Liver (tissue), 10 donors: Measurements from ENCODE around the gene IP6K2. TPM values are rescaled to one million over a fixed set of nuclear protein-coding genes. Genes with fewer than 3 reads are reported as not detected.

ENCODE experiments used
- DNase-seq: peaks from one replicate; pipeline ENCODE4 v3.0.0-alpha.2; 2017; ENCODE audit warnings: low spot score
- H3K27ac ChIP-seq, 2 donors: one replicate each; pipeline ENCODE4 v1.7.0; 2013; ENCODE audit warnings: inconsistent platforms in 2 of 2, low read length in 2 of 2, control low read depth in 1 of 2, low read depth in 1 of 2, mild to moderate bottlenecking in 1 of 2
- H3K27me3 ChIP-seq, 4 donors: one replicate each; pipeline versions ENCODE4 v1.6.1 to v1.7.0; 2013; ENCODE audit warnings: low read length in 3 of 4, inconsistent platforms in 1 of 4, mild to moderate bottlenecking in 1 of 4, moderate library complexity in 1 of 4; ENCODE audit not compliant: control insufficient read depth in 4 of 4, insufficient read depth in 4 of 4
- H3K36me3 ChIP-seq, 4 donors: one replicate each; pipeline versions ENCODE4 v1.6.1 to v1.7.0; 2013; ENCODE audit warnings: low read length in 3 of 4, mild to moderate bottlenecking in 3 of 4, low read depth in 1 of 4, moderate library complexity in 1 of 4; ENCODE audit not compliant: control insufficient read depth in 4 of 4, insufficient read depth in 3 of 4
- H3K4me1 ChIP-seq, 4 donors: one replicate each; pipeline versions ENCODE4 v1.6.1 to v1.7.0; 2013; ENCODE audit warnings: low read length in 3 of 4, mild to moderate bottlenecking in 3 of 4, moderate library complexity in 1 of 4; ENCODE audit not compliant: control insufficient read depth in 4 of 4, insufficient read depth in 4 of 4
- H3K4me3 ChIP-seq, 3 donors: one replicate each; pipeline versions ENCODE4 v1.6.1 to v1.7.0; 2013; ENCODE audit warnings: low read length in 3 of 3, control low read depth in 1 of 3, low read depth in 1 of 3, mild to moderate bottlenecking in 1 of 3
- H3K9ac ChIP-seq, 2 donors: one replicate each; pipeline ENCODE4 v1.7.0; 2013; ENCODE audit warnings: low read length in 2 of 2, mild to moderate bottlenecking in 2 of 2, moderate library complexity in 2 of 2, control low read depth in 1 of 2, low read depth in 1 of 2
- H3K9me3 ChIP-seq, 4 donors: one replicate each; pipeline versions ENCODE4 v1.6.1 to v1.7.0; 2013; ENCODE audit warnings: low read length in 3 of 4; ENCODE audit not compliant: control insufficient read depth in 4 of 4
- ATF3 ChIP-seq: IDR thresholded peaks from 2 replicates; pipeline ENCODE4 v1.6.1; 2016; ENCODE audit warnings: antibody characterized with exemption
- CTCF ChIP-seq: fragments of 150-350 bp; IDR thresholded peaks from 2 replicates; pipeline ENCODE4 v1.5.1; 2017; ENCODE audit warnings: improper control_type of control experiment, low read depth, low read length; ENCODE audit not compliant: missing input control
- EGR1 ChIP-seq, 2 donors: IDR thresholded peaks; 2 replicates each; pipeline ENCODE4 v1.6.1; 2016 to 2018; ENCODE audit warnings: antibody characterized with exemption in 2 of 2, low read depth in 2 of 2
- FOXA1 ChIP-seq: IDR thresholded peaks from 2 replicates; pipeline ENCODE4 v1.6.1; 2016; ENCODE audit warnings: antibody characterized with exemption
- FOXA2 ChIP-seq: IDR thresholded peaks from 2 replicates; pipeline ENCODE4 v1.6.1; 2016; ENCODE audit warnings: antibody characterized with exemption
- GABPA ChIP-seq, 2 donors: IDR thresholded peaks in 1 of 2; conservative IDR thresholded peaks in 1 of 2; 2 replicates each; pipeline ENCODE4 v1.6.1; 2016; ENCODE audit warnings: antibody characterized with exemption in 2 of 2, mild to moderate bottlenecking in 1 of 2, moderate library complexity in 1 of 2
- HNF4A ChIP-seq, 2 donors: conservative IDR thresholded peaks; 2 replicates each; pipeline ENCODE4 v1.6.1; 2016; ENCODE audit warnings: antibody characterized with exemption in 2 of 2, mild to moderate bottlenecking in 2 of 2
- HNF4G ChIP-seq: IDR thresholded peaks from 2 replicates; pipeline ENCODE4 v1.6.1; 2016; ENCODE audit warnings: antibody characterized with exemption
- JUND ChIP-seq, 2 donors: IDR thresholded peaks; 2 replicates each; pipeline ENCODE4 v1.6.1; 2016; ENCODE audit warnings: antibody characterized with exemption in 2 of 2
- MAX ChIP-seq: IDR thresholded peaks from 2 replicates; pipeline ENCODE4 v1.6.1; 2016; ENCODE audit warnings: antibody characterized with exemption
- NR2F2 ChIP-seq: IDR thresholded peaks from 2 replicates; pipeline ENCODE4 v1.6.1; 2016; ENCODE audit warnings: antibody characterized with exemption
- RAD21 ChIP-seq, 2 donors: IDR thresholded peaks; 2 replicates each; pipeline ENCODE4 v1.6.1; 2016; ENCODE audit warnings: antibody characterized with exemption in 2 of 2, mild to moderate bottlenecking in 2 of 2
- REST ChIP-seq: IDR thresholded peaks from 2 replicates; pipeline ENCODE4 v1.6.1; 2016; ENCODE audit warnings: antibody characterized with exemption, mild to moderate bottlenecking
- RXRA ChIP-seq, 2 donors: IDR thresholded peaks; 2 replicates each; pipeline ENCODE4 v1.6.1; 2017 to 2018; ENCODE audit warnings: antibody characterized with exemption in 2 of 2, mild to moderate bottlenecking in 1 of 2
- SP1 ChIP-seq: IDR thresholded peaks from 2 replicates; pipeline ENCODE4 v1.6.1; 2018; ENCODE audit warnings: antibody characterized with exemption, mild to moderate bottlenecking
- TAF1 ChIP-seq: conservative IDR thresholded peaks from 2 replicates; pipeline ENCODE4 v1.6.1; 2016; ENCODE audit warnings: antibody characterized with exemption, mild to moderate bottlenecking
- YY1 ChIP-seq: IDR thresholded peaks from 2 replicates; pipeline ENCODE4 v1.6.1; 2016; ENCODE audit warnings: antibody characterized with exemption, mild to moderate bottlenecking
- ZBTB33 ChIP-seq: IDR thresholded peaks from 2 replicates; pipeline ENCODE4 v1.6.1; 2016; ENCODE audit warnings: antibody characterized with exemption
- WGBS: extraction: QIAGEN DNeasy Blood & Tissue Kit; methylation state at CpG from one replicate; pipeline ENCODE4 v1.1.7; 2013; 5-methylcytosine and 5-hydroxymethylcytosine counted together
- polyA plus RNA-seq, 2 donors: library from polyadenylated mRNA; stranded (reverse) in 1 of 2; unstranded in 1 of 2; fragments of 200-250 nt in 1 of 2; fragments of >200 nt in 1 of 2; fragmentation: Nextera tagmentation in 1 of 2; extraction: Ambion mirVana in 1 of 2; gene quantifications; one replicate each; pipeline versions ENCODE4 v1.2.1 to v1.2.3, GENCODE V29; 2013 to 2015
- small RNA-seq: library from RNA; depleted of rRNA; stranded (forward); fragments of <200 nt; gene quantifications from one replicate; pipeline ENCODE3, GENCODE V24; 2014
- total RNA-seq, 2 donors: library from RNA; depleted of rRNA; stranded (reverse); fragments of >200 nt; gene quantifications; one replicate each; pipeline ENCODE4 v1.2.3, GENCODE V29; 2014
- donor health status: healthy.
- donor health status: healthy.
- donor health status: healthy.
- donor health status: healthy.
- donor health status: healthy.

Gene IP6K2
- total and polyA plus RNA-seq, 4 donors: 21.8 to 37.6 (median 24.3) TPM

- no peak overlapping the region for H3K4me3 ChIP-seq
- H3K4me1 ChIP-seq: peaks cover 0 to 14% (median 7%) of the 10 kb centered on the region in 4 donors
- H3K9me3 ChIP-seq: no peaks in the 10 kb centered on the region
- TF ChIP-seq GABPA (IDR thresholded peaks at IDR 0.05 in 1 of 2, conservative IDR thresholded peaks at IDR 0.05 in 1 of 2) (no peak), MAX (no peak), REST (no peak), ATF3 (no peak), RAD21 (IDR thresholded peaks at IDR 0.05) (no peak), RXRA (IDR thresholded peaks at IDR 0.05) (no peak), SP1 (no peak), ZBTB33 (no peak), CTCF (no peak), FOXA1 (no peak), HNF4G (no peak), JUND (IDR thresholded peaks at IDR 0.05) (no peak), HNF4A (conservative IDR thresholded peaks at IDR 0.05) (no peak), FOXA2 (no peak), TAF1 (no peak), NR2F2 (no peak), YY1 (no peak), EGR1 (IDR thresholded peaks at IDR 0.05; ENCODE audit: low read depth in 2 of 2) (no peak)
- H3K9ac ChIP-seq: no peak overlapping the region
- 95% methylated on average over 38 of the region's 38 CpGs for WGBS
- H3K27me3 ChIP-seq: no peaks in the 10 kb centered on the region
- H3K27ac ChIP-seq: no peak overlapping the region
- no peaks in the 10 kb centered on the region for H3K36me3 ChIP-seq
- no peak for DNase-seq
Observed at GRCh38 chr3:48639944-48640606, 76.9 kb downstream of the IP6K2 start.

Small RNA genes within 50 kb of the gene (small RNA-seq; reads per million reads assigned to genes)
- gene AC141002.1: not detected

Other genes with a start within 250 kb of the IP6K2 start
- 10 to 100 TPM; 40.7 to 50.3 TPM for gene SHISA5, start 213.0 kb downstream of the IP6K2 start, total RNA-seq
- gene SHISA5, start 213.0 kb downstream of the IP6K2 start, polyA plus RNA-seq: 100 to 1,000 TPM; 101 to 104 TPM
- 1 to 10 TPM; 2.7 to 5.3 TPM for gene PFKFB4, start 160.4 kb downstream of the IP6K2 start, total RNA-seq
- under 1 TPM; 0.46 to 0.78 TPM for gene PFKFB4, start 160.4 kb downstream of the IP6K2 start, polyA plus RNA-seq
- under 1 TPM in 1 of 2 donors, not detected in 1; 0.08 TPM for gene UCN2, start 153.4 kb downstream of the IP6K2 start, total RNA-seq
- gene UCN2, start 153.4 kb downstream of the IP6K2 start, polyA plus RNA-seq: not detected
- under 1 TPM; 0.37 to 0.84 TPM for gene COL7A1, start 121.9 kb downstream of the IP6K2 start, total RNA-seq
- under 1 TPM; 0.24 to 0.43 TPM for gene COL7A1, start 121.9 kb downstream of the IP6K2 start, polyA plus RNA-seq
- gene UQCRC1, start 107.6 kb downstream of the IP6K2 start, total RNA-seq: 100 to 1,000 TPM; 153 to 373 TPM
- gene UQCRC1, start 107.6 kb downstream of the IP6K2 start, polyA plus RNA-seq: 100 to 1,000 TPM; 275 to 304 TPM
- not detected for gene TMEM89, start 95.5 kb downstream of the IP6K2 start, total RNA-seq
- not detected for gene TMEM89, start 95.5 kb downstream of the IP6K2 start, polyA plus RNA-seq
- gene SLC26A6, start 81.8 kb downstream of the IP6K2 start, total RNA-seq: 10 to 100 TPM in 1 of 2 donors, 1 to 10 TPM in 1; 7.5 to 13.1 TPM
- 1 to 10 TPM; 4.4 to 5.1 TPM for gene SLC26A6, start 81.8 kb downstream of the IP6K2 start, polyA plus RNA-seq
- under 1 TPM; 0.33 to 0.37 TPM for gene CELSR3, start 54.3 kb downstream of the IP6K2 start, total RNA-seq
- under 1 TPM; 0.16 to 0.18 TPM for gene CELSR3, start 54.3 kb downstream of the IP6K2 start, polyA plus RNA-seq
- 10 to 100 TPM in 1 of 2 donors, 1 to 10 TPM in 1; 5.9 to 12.9 TPM for gene NCKIPSD, start 31.3 kb downstream of the IP6K2 start, total RNA-seq
- gene NCKIPSD, start 31.3 kb downstream of the IP6K2 start, polyA plus RNA-seq: 10 to 100 TPM in 1 of 2 donors, 1 to 10 TPM in 1; 7.4 to 10.0 TPM
- gene PRKAR2A, start 130.7 kb upstream of the IP6K2 start, total RNA-seq: 10 to 100 TPM; 14.9 to 28.5 TPM
- gene PRKAR2A, start 130.7 kb upstream of the IP6K2 start, polyA plus RNA-seq: 10 to 100 TPM; 12.1 to 12.8 TPM
- gene SLC25A20, start 181.7 kb upstream of the IP6K2 start, total RNA-seq: 100 to 1,000 TPM in 1 of 2 donors, 10 to 100 TPM in 1; 36.9 to 223 TPM
- gene SLC25A20, start 181.7 kb upstream of the IP6K2 start, polyA plus RNA-seq: 100 to 1,000 TPM in 1 of 2 donors, 10 to 100 TPM in 1; 55.9 to 117 TPM
- 10 to 100 TPM; 36.2 to 63.5 TPM for gene ARIH2, start 201.6 kb upstream of the IP6K2 start, total RNA-seq
- 10 to 100 TPM; 24.8 to 25.9 TPM for gene ARIH2, start 201.6 kb upstream of the IP6K2 start, polyA plus RNA-seq